ENCODE data around the gene MITF. TPM values are rescaled to one million over a fixed set of nuclear protein-coding genes. Genes with fewer than 3 reads are reported as not detected.

MITF gene
- total RNA-seq, 1 donor = 6.1 TPM

DNA sequence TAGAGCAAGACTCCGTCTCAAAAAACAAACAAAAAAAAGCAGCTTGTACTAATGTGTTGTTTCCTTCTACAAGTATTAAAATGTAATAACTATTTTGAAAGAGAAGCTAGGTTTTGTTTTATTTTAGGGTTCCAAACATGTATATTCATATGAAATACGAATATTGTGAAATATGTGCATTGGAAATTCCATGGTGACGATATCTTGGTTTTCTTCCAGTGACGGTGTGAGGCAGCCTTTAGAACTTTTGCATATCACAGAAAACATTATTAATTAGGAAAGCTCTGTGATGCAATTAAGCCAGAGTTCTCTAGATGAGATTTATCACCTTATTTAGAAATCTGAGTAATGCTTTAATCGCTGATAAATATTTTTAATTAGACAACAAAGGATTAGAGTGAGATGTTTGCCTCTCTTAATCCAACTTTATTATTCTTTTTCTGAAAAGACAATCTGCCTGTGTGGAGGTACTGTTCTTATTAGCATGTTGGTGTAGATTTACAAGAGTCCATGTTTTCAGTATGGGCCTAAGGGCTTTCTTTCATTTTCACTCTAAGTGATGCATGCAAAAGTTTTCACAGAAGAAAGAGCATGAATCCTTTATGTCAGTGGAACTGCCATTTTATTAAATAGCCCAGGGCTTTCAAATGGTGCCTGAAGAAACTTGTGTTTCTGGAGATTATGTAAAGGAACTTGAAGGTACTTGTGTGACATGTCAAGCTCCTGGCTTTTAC, 222.6 kb downstream of the MITF start:
- DNase-seq (ENCODE audit: low read depth) = no peak
- H3K4me3 ChIP-seq (ENCODE audit: low read depth, low read length) = no peak overlapping the region
- TF ChIP-seq, protein P1, sequence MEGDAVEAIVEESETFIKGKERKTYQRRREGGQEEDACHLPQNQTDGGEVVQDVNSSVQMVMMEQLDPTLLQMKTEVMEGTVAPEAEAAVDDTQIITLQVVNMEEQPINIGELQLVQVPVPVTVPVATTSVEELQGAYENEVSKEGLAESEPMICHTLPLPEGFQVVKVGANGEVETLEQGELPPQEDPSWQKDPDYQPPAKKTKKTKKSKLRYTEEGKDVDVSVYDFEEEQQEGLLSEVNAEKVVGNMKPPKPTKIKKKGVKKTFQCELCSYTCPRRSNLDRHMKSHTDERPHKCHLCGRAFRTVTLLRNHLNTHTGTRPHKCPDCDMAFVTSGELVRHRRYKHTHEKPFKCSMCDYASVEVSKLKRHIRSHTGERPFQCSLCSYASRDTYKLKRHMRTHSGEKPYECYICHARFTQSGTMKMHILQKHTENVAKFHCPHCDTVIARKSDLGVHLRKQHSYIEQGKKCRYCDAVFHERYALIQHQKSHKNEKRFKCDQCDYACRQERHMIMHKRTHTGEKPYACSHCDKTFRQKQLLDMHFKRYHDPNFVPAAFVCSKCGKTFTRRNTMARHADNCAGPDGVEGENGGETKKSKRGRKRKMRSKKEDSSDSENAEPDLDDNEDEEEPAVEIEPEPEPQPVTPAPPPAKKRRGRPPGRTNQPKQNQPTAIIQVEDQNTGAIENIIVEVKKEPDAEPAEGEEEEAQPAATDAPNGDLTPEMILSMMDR (IDR thresholded peaks at IDR 0.05; ENCODE audit: insufficient read depth, low read length) = no peak

DNA sequence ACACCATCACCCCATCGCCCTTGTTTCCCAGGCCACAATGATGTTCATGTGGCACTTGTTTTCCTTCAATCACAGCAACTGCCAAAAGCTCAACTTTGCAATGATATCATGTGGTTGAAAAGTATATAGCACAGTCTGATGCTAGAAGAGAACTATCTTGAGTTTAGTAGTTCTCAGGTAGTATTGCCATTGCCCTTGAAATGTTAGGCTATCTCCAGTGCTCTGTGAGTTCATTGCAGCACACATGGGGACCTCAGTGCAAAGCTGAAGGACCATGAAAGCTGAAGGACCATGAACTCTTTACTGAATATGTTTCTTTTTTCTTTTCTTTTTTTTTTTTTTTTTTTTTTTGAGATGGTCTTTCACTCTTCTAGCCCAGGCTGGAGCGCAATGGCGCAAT, 224.4 kb downstream of the MITF start:
- TF ChIP-seq, protein P1 (IDR thresholded peaks at IDR 0.05; ENCODE audit: insufficient read depth, low read length) = no peak
- DNase-seq (ENCODE audit: low read depth) = no peak
- no peak overlapping the region for H3K4me3 ChIP-seq (ENCODE audit: low read depth, low read length)

DNA sequence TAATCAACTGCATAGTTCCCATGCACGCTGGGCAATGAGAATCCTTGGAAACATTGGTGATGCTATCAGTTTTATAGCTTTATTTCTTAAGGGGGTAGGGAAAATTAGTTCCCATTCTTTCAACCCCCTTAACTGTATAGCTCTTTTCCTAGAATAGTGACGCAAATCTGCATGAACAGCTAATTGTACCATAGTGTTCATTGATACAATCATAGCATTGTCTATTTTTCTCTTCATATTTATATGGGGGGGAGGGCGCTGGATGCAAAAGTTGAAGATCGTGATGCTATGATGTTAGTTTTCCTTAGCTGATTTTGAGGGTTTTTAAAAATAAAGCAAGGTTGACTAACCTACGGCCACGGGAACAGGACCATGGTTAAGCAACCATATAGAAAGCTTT, 227.9 kb downstream of the MITF start:
- H3K4me3 ChIP-seq (ENCODE audit: low read depth, low read length) = no peak overlapping the region
- no peak for DNase-seq (ENCODE audit: low read depth)
- TF ChIP-seq, protein P1 (IDR thresholded peaks at IDR 0.05; ENCODE audit: insufficient read depth, low read length) = no peak

- TF ChIP-seq, protein P1 (IDR thresholded peaks at IDR 0.05; ENCODE audit: insufficient read depth, low read length) = no peak
- no peak overlapping the region for H3K4me3 ChIP-seq (ENCODE audit: low read depth, low read length)
- no peak for DNase-seq (ENCODE audit: low read depth)
These were observed 231.6 kb downstream of the MITF start for GRCh38 chr3:69970827-69971226.

GRCh38 chr3:69972672-69973071, 233.4 kb downstream of the MITF start:
- DNase-seq (ENCODE audit: low read depth) = no peak
- H3K4me3 ChIP-seq (ENCODE audit: low read depth, low read length) = no peak overlapping the region
- TF ChIP-seq, protein P1 (IDR thresholded peaks at IDR 0.05; ENCODE audit: insufficient read depth, low read length) = no peak

DNA sequence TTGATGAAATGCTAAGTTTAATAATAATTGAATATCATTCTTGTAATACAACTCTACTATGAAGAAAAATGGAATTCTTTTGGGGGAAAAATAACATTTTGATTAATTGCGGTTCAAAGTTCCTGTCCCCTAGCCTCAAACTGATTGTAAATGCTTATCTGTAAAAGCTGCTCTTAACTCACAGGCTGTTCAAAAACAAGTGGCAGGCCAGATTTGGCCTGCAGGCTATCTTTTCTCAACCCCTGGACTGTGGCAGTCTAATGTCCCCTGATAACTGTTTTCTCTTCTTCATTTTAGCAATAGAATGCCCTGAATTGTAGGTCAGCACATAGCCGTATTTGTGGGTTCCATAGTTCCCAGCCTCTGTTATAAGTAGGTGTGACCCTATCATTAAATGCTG, 236.8 kb downstream of the MITF start:
- DNase-seq (ENCODE audit: low read depth) = no peak
- no peak overlapping the region for H3K4me3 ChIP-seq (ENCODE audit: low read depth, low read length)
- TF ChIP-seq, protein P1 (IDR thresholded peaks at IDR 0.05; ENCODE audit: insufficient read depth, low read length) = no peak
